HG03045 (cell line): Measurements from ENCODE around the gene PAPPA.

Experiments
- ATAC-seq: cut with Tn5 transposase; IDR thresholded peaks from one replicate; pipeline ENCODE4 v1.9.1; 2021; ENCODE audit warnings: mild to moderate bottlenecking, moderate library complexity; ENCODE audit not compliant: unreplicated experiment

The PAPPA gene

GRCh38 chr9:116340270-116340669 is 186.7 kb downstream of the PAPPA start:
- ATAC-seq = no peak

- ATAC-seq = no peak
Observed at GRCh38 chr9:116342061-116342460, 188.5 kb downstream of the PAPPA start.

DNA sequence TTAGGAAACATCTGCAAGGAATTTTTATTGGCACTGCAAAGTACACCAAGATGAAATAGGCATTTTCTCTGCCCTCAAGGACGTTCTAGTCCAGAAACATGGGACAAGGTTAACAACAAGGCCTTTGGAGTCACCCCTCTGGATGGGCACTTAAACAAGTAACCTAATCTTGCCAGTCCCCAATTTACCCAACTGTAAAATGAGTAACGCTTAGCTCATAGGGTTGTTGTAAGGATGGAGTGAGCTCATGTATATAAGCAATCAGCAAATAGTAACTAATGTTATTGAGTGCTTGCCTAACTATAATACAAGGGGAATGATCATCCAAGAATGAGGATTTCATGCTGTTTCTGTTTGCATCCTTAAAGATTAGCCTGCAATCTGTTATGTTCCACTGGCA is 189.3 kb downstream of the PAPPA start:
- no peak for ATAC-seq

DNA sequence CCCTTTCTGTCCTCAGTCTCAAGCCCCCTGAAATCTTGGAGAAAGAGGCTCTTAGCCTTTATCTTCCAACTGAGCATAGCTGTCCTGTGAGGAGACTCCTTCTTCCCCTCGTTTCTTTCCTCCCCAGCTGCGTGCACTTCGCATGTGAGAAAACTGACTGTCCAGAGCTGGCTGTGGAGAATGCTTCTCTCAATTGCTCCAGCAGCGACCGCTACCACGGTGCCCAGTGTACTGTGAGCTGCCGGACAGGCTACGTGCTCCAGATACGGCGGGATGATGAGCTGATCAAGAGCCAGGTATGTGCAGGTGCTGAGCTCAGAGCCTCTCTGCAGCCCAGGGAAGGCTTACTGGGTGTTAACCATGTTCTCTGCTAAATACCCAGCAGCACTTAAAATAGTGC is 190.8 kb downstream of the PAPPA start:
- ATAC-seq = no peak

DNA sequence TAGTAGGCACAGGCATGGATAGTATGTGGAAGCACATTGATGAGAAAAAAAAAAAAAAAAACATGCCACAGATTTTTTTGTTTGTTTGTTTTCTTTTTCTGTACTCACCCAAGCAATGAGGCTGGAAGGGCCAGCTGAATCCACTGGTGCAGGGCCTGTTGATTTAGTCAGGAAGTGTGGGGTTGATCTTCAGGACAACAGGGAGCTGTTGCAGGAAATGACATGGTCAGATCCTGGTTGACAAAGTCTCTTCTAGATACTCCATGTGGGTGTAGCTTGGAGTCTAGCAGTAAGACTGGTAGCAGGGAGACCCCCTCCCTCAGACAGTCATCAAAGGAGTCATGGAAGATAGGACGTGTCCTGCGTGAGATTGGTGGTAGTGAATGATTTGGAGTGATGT is 191.8 kb downstream of the PAPPA start:
- no peak for ATAC-seq

- ATAC-seq = no peak
Observed at GRCh38 chr9:116345817-116346216, 192.2 kb downstream of the PAPPA start.

GRCh38 chr9:116349684-116350083 is 196.1 kb downstream of the PAPPA start:
- no peak for ATAC-seq

GRCh38 chr9:116350213-116350612 is 196.6 kb downstream of the PAPPA start:
- ATAC-seq = no peak

- ATAC-seq = no peak
Observed at GRCh38 chr9:116352958-116353357, 199.4 kb downstream of the PAPPA start.

GRCh38 chr9:116355153-116355921 is 201.7 kb downstream of the PAPPA start:
- ATAC-seq = no peak

DNA sequence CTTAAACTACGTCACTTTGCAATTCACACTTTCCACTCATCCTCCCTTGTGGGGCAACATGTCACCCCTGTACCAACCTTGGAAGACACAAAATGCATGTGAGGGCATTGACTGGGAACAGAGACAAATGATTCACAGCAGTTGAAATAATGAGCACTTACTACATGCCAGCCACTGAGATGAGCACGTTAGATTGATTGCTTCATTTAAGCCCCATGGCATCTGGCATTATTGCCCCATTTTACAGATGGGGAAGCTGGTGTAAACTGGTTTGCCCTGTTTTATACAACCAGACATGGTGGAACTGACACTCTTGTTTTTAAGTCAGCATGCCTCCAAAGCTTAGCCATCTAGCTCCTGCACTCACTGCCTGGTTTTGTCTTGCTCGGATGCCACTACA is 204.7 kb downstream of the PAPPA start:
- ATAC-seq = no peak

DNA sequence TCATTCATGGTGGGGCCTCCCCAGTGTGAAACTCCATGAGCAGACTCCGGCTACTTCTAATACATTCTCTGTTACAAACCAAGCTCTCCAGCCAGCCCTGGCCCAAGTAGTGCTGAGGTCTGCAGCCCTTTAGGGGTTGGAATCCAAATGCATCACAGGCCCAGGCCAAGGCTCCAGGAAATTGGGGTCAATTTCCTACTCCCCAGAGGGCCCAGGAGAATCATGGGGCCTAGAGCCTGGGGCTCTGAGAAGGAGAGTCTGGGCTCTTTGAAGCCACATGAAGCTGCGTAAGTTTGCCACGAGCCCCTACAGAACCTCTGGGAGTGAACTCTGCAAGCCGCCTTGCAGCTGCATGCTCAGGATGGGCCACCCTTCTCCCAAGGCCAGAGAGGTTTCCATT is 206.4 kb downstream of the PAPPA start:
- ATAC-seq = no peak

DNA sequence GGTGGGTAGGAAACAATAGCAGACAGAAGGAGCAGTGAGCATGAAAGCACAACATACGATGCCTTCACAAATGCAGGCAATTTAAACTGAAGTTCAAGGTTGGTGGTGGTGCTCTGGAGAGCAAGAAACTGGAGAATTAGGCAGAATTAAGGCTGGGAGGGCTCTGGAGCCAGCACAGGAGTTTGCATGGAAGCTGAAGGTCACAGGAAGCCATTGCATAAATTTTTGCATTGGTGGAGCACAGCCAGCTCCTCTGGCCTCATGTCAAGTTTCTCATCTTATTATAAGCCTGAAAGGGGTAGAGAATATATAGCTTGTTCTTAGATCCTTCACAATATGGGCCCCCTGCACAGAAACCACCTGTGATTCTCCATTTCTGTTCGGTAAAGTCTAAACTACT is 207.4 kb downstream of the PAPPA start:
- ATAC-seq = no peak

GRCh38 chr9:116361547-116361946 is 208.0 kb downstream of the PAPPA start:
- ATAC-seq = no peak

- no peak for ATAC-seq
Observed at GRCh38 chr9:116362493-116362892, 208.9 kb downstream of the PAPPA start.

DNA sequence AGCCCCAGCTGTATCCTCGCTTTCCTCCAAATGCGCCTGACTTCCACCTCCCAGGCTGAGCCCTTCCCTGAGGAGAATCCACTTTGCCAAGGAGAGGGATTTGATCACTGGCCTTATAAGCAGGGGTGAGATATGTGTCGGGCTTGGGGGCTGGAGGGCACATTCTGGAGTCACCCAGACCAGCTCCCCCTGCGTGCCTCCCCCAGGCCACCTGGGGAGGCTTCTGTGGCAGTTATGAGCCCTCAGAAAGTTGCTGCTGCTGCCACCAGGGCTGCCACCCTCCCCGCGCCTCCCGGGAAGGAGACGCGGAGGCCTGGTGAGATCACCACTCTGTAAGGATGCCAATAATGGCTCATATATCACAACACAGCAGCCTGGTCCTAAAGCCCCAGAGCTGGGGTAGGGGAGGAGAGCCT is 211.5 kb downstream of the PAPPA start:
- no peak for ATAC-seq

DNA sequence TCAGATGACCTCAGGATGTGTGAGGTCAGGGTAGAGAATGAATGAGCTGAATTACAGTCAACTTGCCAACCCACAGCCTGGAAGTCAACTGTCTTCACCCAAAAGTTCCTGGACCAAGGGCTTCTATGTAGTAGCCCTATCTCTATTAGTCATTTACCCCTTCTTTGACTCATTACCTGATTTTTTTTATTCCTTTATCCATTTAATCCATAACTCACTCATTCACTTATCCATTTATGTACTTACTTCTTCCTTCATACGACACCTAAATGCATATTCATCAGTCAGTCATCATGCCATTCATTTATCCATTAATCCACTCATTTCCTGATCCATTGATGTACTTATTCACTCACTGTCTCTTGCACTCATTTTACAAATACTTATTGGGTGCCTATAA is 212.7 kb downstream of the PAPPA start:
- no peak for ATAC-seq

- no peak for ATAC-seq
Observed at GRCh38 chr9:116368680-116369079, 215.1 kb downstream of the PAPPA start.

DNA sequence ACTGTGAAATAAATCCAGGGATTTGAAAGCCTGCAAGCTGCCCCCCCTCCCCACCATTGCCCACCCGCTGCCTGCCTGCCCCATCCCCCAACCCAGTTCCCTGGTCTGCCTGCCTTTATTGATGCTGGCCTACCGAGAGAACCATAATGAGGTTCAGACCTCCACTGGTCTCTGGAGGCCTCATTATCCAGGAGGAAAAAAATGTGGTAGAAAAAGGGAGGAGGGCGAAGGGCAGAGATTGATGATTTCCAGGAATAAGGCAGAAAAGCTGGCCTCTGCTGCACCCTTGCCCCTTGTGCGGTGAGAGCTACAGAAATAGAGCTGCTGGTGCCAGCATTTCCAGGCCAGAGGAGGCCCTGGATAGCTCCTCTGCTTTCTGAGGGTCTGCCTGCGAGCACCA is 216.1 kb downstream of the PAPPA start:
- ATAC-seq = no peak

- no peak for ATAC-seq
Observed at GRCh38 chr9:116370556-116370955, 217.0 kb downstream of the PAPPA start.

GRCh38 chr9:116372081-116372673 is 218.6 kb downstream of the PAPPA start:
- ATAC-seq = no peak

GRCh38 chr9:116372786-116373185 is 219.2 kb downstream of the PAPPA start:
- ATAC-seq = no peak
